ENCODE measurements around the gene ICAM5. TPM values are rescaled to one million over a fixed set of nuclear protein-coding genes. Genes with fewer than 3 reads are reported as not detected.

Gene ICAM5
- total RNA-seq, 1 experiment from 2014 or later = 8.0 TPM

DNA sequence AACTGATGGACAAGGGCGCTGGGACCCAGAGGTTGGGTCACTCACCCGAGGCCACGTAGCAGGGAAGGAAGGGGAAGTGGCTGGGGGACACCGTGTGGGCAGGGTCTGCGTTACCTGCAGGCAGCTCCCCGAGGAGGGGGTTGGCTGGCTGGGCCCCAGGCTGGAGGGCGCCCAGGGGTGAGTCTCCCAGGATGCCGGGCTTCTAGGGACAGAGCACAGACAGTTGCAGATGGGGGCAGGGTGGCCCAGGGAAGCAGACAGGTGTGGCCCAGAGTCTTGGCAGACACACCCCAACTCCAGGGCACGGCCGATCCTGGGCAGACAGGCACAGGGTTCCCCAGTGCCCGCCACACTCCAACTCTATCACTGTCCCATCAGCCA, 31.7 kb downstream of the ICAM5 start:
- TF ChIP-seq ZNF138 (CRISPR knock-in tag; conservative IDR thresholded peaks at IDR 0.05) = no peak
- TF ChIP-seq ZNF671 (CRISPR knock-in tag; IDR thresholded peaks at IDR 0.05) = no peak
- TF ChIP-seq JUN (CRISPR knock-in tag; IDR thresholded peaks at IDR 0.05) = no peak
- TF ChIP-seq, protein P1, sequence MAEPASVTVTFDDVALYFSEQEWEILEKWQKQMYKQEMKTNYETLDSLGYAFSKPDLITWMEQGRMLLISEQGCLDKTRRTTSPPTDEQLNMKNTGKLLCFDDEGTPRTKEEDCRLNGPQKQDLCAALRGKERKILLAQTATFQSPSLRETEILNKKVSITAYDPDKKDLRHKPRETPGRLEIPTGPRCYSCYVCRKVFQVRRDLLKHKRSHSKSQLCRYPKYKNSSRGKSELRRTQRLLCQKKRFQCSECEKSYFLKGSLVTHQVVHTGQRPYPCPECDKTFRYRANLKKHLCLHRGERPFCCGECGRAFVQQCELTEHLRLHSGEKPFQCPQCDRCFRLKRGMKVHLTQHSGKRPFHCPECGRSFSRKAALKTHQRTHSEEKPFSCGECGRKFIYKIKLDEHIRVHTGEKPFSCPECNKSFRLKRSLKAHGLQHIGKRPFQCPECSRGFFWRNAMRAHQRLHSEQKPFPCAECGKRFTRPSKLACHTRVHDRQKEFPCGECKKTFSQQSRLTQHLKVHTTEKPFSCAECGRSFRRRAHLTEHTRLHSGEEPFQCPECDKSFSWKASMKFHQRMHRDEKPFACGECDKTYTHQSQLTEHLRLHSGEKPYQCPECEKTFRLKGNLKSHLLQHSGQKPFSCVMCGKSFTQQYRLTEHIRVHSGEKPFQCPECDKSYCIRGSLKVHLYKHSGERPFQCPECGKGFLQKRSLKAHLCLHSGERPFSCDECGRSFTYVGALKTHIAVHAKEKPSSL (CRISPR knock-in tag; conservative IDR thresholded peaks at IDR 0.05) = no peak
- TF ChIP-seq, protein P2, sequence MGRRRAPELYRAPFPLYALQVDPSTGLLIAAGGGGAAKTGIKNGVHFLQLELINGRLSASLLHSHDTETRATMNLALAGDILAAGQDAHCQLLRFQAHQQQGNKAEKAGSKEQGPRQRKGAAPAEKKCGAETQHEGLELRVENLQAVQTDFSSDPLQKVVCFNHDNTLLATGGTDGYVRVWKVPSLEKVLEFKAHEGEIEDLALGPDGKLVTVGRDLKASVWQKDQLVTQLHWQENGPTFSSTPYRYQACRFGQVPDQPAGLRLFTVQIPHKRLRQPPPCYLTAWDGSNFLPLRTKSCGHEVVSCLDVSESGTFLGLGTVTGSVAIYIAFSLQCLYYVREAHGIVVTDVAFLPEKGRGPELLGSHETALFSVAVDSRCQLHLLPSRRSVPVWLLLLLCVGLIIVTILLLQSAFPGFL (CRISPR knock-in tag; IDR thresholded peaks at IDR 0.05; ENCODE audit: borderline replicate concordance) = no peak
- no peak for TF ChIP-seq GABPB1 (CRISPR knock-in tag; IDR thresholded peaks at IDR 0.05)
- TF ChIP-seq ZNF219 (CRISPR knock-in tag; IDR thresholded peaks at IDR 0.05; ENCODE audit: borderline replicate concordance) = no peak
- no peak for TF ChIP-seq ATF1 (CRISPR knock-in tag; IDR thresholded peaks at IDR 0.05)
- no peak for TF ChIP-seq ZNF232 (CRISPR knock-in tag; IDR thresholded peaks at IDR 0.05)
- TF ChIP-seq OVOL2 (CRISPR knock-in tag; IDR thresholded peaks at IDR 0.05; ENCODE audit: borderline replicate concordance) = no peak
- no peak for TF ChIP-seq ZNF396 (CRISPR knock-in tag; IDR thresholded peaks at IDR 0.05; ENCODE audit: borderline replicate concordance)
- no peak for TF ChIP-seq CBFB (CRISPR knock-in tag; IDR thresholded peaks at IDR 0.05; ENCODE audit: low read depth)
- TF ChIP-seq RORB (CRISPR knock-in tag; IDR thresholded peaks at IDR 0.05) = no peak
- no peak for TF ChIP-seq SP1 (CRISPR knock-in tag; conservative IDR thresholded peaks at IDR 0.05)
- TF ChIP-seq NR1H2 (CRISPR knock-in tag; IDR thresholded peaks at IDR 0.05) = no peak
- TF ChIP-seq ELF4 (CRISPR knock-in tag; IDR thresholded peaks at IDR 0.05; ENCODE audit: low read depth) = no peak
- TF ChIP-seq SMAD4 (CRISPR knock-in tag; IDR thresholded peaks at IDR 0.05) = no peak
- no peak for TF ChIP-seq CREM (CRISPR knock-in tag; IDR thresholded peaks at IDR 0.05)
- no peak for TF ChIP-seq ZNF423 (CRISPR knock-in tag; IDR thresholded peaks at IDR 0.05)
- TF ChIP-seq, protein P3, sequence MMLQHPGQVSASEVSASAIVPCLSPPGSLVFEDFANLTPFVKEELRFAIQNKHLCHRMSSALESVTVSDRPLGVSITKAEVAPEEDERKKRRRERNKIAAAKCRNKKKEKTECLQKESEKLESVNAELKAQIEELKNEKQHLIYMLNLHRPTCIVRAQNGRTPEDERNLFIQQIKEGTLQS (CRISPR knock-in tag; conservative IDR thresholded peaks at IDR 0.05) = no peak
- Mint-ChIP-seq H3K4me3 (no peak overlapping the region), H3K27ac (no peak overlapping the region), H3K27me3 (ENCODE audit: low read depth) (no peaks in the 10 kb centered on the region), H3K9me3 (no peaks in the 10 kb centered on the region), H3K4me1 (peaks cover under 1% of the 10 kb centered on the region; the same call in 1 of the 2 replicates), H3K36me3 (peaks cover 22% of the 10 kb centered on the region)
- POLR2A ChIA-PET = interaction anchor here (0.9 to 1.3 kb wide), 2 partner anchors 12 to 32 kb away, joined by 3 read pairs; partner anchors contain the start of gene RAVER1
- CTCF ChIA-PET = interaction anchor here (1.5 kb wide), 1 partner anchor 62 kb away, joined by 3 read pairs; no protein-coding TSS in a partner anchor
- DNase-seq (ENCODE audit: low spot score) (no peak), ATAC-seq (no peak)

DNA sequence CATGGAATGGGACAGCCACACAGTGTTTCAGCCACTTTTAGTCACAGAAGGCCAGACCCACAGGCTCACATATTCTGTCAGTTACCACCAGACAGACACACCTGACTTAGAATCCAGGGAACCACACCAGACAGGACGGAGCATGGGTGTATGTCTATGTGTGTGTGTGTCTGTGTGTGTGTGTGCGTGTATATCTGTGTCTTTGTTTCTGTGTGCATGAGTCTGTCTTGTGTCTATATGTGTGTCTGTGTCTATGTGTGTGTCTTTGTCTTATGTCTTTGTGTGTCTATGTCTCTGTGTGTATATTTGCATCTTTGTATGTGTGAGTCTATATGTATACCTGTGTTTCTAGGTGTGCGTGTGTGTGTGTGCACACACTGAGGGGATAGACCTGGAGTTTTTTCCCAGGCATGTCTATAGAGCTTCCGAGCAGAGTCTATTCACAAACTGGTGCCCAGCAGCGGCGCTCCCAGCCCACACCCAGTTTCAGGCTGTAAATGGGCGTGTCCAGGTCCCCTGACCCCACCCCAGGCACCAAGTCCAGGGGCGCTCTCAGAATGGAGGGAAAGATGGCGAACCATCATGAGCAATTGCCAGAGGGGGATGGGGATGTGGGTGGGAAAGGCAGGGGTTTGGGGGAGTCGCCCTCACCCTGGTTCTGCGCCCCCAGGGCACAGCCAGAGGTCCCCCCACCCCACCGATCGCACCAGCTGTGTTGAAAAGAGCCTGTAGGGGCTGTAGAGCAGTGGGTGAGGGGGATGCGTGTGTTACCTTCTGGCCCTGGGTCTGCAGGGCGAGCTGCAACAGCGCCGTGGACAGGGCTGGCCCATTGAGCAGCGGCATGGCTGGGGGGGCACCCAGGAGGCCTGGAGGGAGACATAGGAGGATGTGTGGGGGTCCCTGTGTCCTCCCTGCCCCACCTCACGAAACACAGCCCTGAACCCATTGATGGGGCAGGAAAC, 32.4 kb downstream of the ICAM5 start:
- TF ChIP-seq SP1 (CRISPR knock-in tag; conservative IDR thresholded peaks at IDR 0.05) (no peak), CREM (CRISPR knock-in tag; IDR thresholded peaks at IDR 0.05) (no peak), EMX1 (CRISPR knock-in tag; IDR thresholded peaks at IDR 0.05) (no peak), ZNF396 (CRISPR knock-in tag; IDR thresholded peaks at IDR 0.05; ENCODE audit: borderline replicate concordance) (no peak)
- TF ChIP-seq, protein P4, sequence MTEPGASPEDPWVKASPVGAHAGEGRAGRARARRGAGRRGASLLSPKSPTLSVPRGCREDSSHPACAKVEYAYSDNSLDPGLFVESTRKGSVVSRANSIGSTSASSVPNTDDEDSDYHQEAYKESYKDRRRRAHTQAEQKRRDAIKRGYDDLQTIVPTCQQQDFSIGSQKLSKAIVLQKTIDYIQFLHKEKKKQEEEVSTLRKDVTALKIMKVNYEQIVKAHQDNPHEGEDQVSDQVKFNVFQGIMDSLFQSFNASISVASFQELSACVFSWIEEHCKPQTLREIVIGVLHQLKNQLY (CRISPR knock-in tag; IDR thresholded peaks at IDR 0.05) = no peak
- Mint-ChIP-seq H3K27me3 (ENCODE audit: low read depth) (no peaks in the 10 kb centered on the region), H3K4me3 (no peak overlapping the region), H3K9me3 (no peaks in the 10 kb centered on the region), H3K27ac (0 out of 2 replicates have a peak overlapping the region, but pooled peaks have one; percentile 29), H3K36me3 (peaks cover 26% of the 10 kb centered on the region), H3K4me1 (no peaks in the 10 kb centered on the region)
- DNase-seq (ENCODE audit: low spot score) = no peak
- ATAC-seq = no peak
- ChIA-PET CTCF (no interaction called here), POLR2A (interaction anchor here (1.3 kb wide), 1 partner anchor 31 kb away, joined by 3 read pairs; no protein-coding TSS in a partner anchor)

All from WTC11 (cell line).